Neural cell (in vitro differentiated cells): ENCODE results near the gene SLFNL1. TPM values are rescaled to one million over a fixed set of nuclear protein-coding genes. Genes with fewer than 3 reads are reported as not detected.

Experiments used
- H2AFZ ChIP-seq: fragments of 200-600, 300-800 bp; sonication (generic), shearing (Covaris generic); 2 replicates; pipeline ENCODE4 v1.6.0; 2014; ENCODE audit warnings: low read depth, mild to moderate bottlenecking, antibody characterized with exemption, low read length, moderate library complexity
- H3F3A ChIP-seq: fragments of 200-600 bp; shearing (Covaris generic); 2 replicates; pipeline ENCODE4 v1.6.1; 2016; ENCODE audit warnings: mild to moderate bottlenecking, moderate library complexity, mixed read lengths, antibody characterized with exemption, low read length; ENCODE audit not compliant: insufficient read depth, poor library complexity, severe bottlenecking
- H3K27ac ChIP-seq: fragments of 200-600, 300-800 bp; sonication (generic), shearing (Covaris generic); 2 replicates; pipeline ENCODE4 v1.5.1; 2014; ENCODE audit warnings: mild to moderate bottlenecking, low read length, moderate library complexity
- H3K27me3 ChIP-seq: fragments of 300-800, 200-600 bp; sonication (generic), shearing (Covaris generic); 2 replicates; pipeline ENCODE4 v1.6.0; 2014; ENCODE audit warnings: mild to moderate bottlenecking, low read depth, low read length, moderate library complexity; ENCODE audit not compliant: insufficient read depth
- H3K36me3 ChIP-seq: fragments of 300-800, 200-600 bp; sonication (generic), shearing (Covaris generic); 2 replicates; pipeline ENCODE4 v1.5.1; 2014; ENCODE audit warnings: mild to moderate bottlenecking, antibody characterized with exemption, low read length, moderate library complexity; ENCODE audit not compliant: insufficient read depth
- H3K4me2 ChIP-seq: fragments of 300-800, 200-600 bp; sonication (generic), shearing (Covaris generic); 2 replicates; pipeline ENCODE4 v1.6.0; 2014; ENCODE audit warnings: mild to moderate bottlenecking, low read length
- H3K4me3 ChIP-seq: fragments of 300-800, 200-600 bp; sonication (generic), shearing (Covaris generic); 2 replicates; pipeline ENCODE4 v1.5.1; 2014; ENCODE audit warnings: mild to moderate bottlenecking, low read length, moderate library complexity
- H3K79me2 ChIP-seq: fragments of 200-600 bp; shearing (Covaris generic); replicated peaks from 2 replicates; pipeline ENCODE4 v1.6.0; 2014; ENCODE audit warnings: mild to moderate bottlenecking, low read length, moderate library complexity; ENCODE audit not compliant: insufficient read depth
- H3K9ac ChIP-seq: fragments of 300-800, 200-600 bp; sonication (generic), shearing (Covaris generic); 2 replicates; pipeline ENCODE4 v1.6.1; 2016; ENCODE audit warnings: mild to moderate bottlenecking, low read length, mixed read lengths
- H3K9me2 ChIP-seq: fragments of 200-600 bp; shearing (Covaris generic); 2 replicates; pipeline ENCODE4 v1.6.1; 2016; ENCODE audit warnings: mild to moderate bottlenecking, low read length, mixed read lengths; ENCODE audit not compliant: insufficient read depth
- H3K9me3 ChIP-seq: fragments of 200-600, 300-800 bp; sonication (generic), shearing (Covaris generic); 2 replicates; pipeline ENCODE4 v1.6.1; 2016; ENCODE audit warnings: mild to moderate bottlenecking, mixed run types, low read length, moderate library complexity, mixed read lengths
- H4K20me1 ChIP-seq: fragments of 200-600 bp; shearing (Covaris generic); 2 replicates; pipeline ENCODE4 v1.6.1; 2016; ENCODE audit warnings: mild to moderate bottlenecking, mixed run types; ENCODE audit not compliant: insufficient read depth
- EP300 ChIP-seq: fragments of 450-650 bp; conservative IDR thresholded peaks from 2 replicates; pipeline ENCODE4 v1.6.1; 2014; ENCODE audit warnings: antibody characterized with exemption, mild to moderate bottlenecking, moderate library complexity; ENCODE audit not compliant: poor library complexity, severe bottlenecking
- EZH2 ChIP-seq: fragments of 200-600, 300-800 bp; shearing (Covaris generic), sonication (generic); IDR thresholded peaks from 2 replicates; pipeline ENCODE4 v1.6.1; 2014; ENCODE audit warnings: antibody characterized with exemption, low read length, borderline replicate concordance, mild to moderate bottlenecking; ENCODE audit not compliant: insufficient read depth, poor library complexity, severe bottlenecking
- MXI1 ChIP-seq: fragments of 450-650 bp; conservative IDR thresholded peaks from 2 replicates; pipeline ENCODE4 v1.6.1; 2014; ENCODE audit warnings: antibody characterized with exemption, mild to moderate bottlenecking; ENCODE audit not compliant: poor library complexity, severe bottlenecking
- POLR2AphosphoS5 ChIP-seq: IDR thresholded peaks from 2 replicates; pipeline ENCODE4 v1.6.1; 2012
- RAD21 ChIP-seq: fragments of 450-650 bp; conservative IDR thresholded peaks from 2 replicates; pipeline ENCODE4 v1.6.1; 2014; ENCODE audit warnings: antibody characterized with exemption, mild to moderate bottlenecking, moderate library complexity
- SMC3 ChIP-seq: fragments of 450-650 bp; conservative IDR thresholded peaks from 2 replicates; pipeline ENCODE4 v1.6.1; 2014; ENCODE audit warnings: antibody characterized with exemption, mild to moderate bottlenecking, moderate library complexity; ENCODE audit not compliant: poor library complexity
- TAF1 ChIP-seq: IDR thresholded peaks from 2 replicates; pipeline ENCODE4 v1.6.1; 2012; ENCODE audit warnings: low read depth
- polyA plus RNA-seq: library from polyadenylated mRNA; depleted of rRNA; stranded (reverse); fragments of >200 nt; gene quantifications from 2 replicates; pipeline ENCODE4 v1.2.3, GENCODE V29; 2014
- TF ChIP-seq, protein P1 (sequence below): fragments of 450-650 bp; IDR thresholded peaks from 2 replicates; pipeline ENCODE4 v1.5.1; 2014; ENCODE audit warnings: antibody characterized with exemption, mild to moderate bottlenecking, moderate library complexity; ENCODE audit not compliant: poor library complexity, severe bottlenecking
- TF ChIP-seq, protein P2 (sequence below): IDR thresholded peaks from 2 replicates; pipeline ENCODE4 v1.6.1; 2012; ENCODE audit warnings: borderline replicate concordance

Gene SLFNL1
- polyA plus RNA-seq, 1 donor from 2014 or later = 0.26 TPM

DNA sequence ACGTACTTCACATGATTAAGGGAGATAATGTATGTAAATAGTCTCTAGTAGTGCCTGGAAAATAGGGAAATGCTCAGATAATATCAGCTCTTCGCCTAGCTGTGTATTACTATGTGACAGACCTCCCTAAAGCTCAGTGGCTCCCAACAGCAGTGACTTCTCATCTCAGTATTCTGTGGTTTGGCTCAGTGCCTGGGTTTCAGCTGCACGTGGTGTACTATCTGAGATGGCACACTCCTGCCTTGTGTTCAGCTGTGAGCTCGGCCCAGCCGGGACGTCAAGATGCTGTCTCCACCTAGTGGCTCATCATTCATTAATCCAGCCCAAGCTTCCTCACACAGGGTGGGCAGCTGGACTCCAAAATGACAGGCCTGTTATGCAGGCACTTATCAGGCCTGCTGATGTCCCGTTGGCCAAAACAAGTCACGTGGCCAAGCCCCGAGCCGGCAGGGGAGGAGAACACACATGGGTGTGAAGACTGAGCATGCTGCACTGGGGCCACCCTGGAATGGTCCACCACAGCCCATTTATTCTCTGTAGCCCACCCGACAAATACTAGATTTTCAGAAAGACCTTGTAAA lies 17.8 kb downstream of the SLFNL1 start:
- Histone ChIP-seq H3K79me2 (no peaks in the 10 kb centered on the region), H4K20me1 (no peaks in the 10 kb centered on the region), H3K9me2 (no peaks in the 10 kb centered on the region), H3K4me3 (no peak overlapping the region), H3K27me3 (no peaks in the 10 kb centered on the region), H3K27ac (no peak overlapping the region), H2AFZ (no peak overlapping the region), H3K9ac (no peak overlapping the region), H3K4me2 (no peak overlapping the region), H3K9me3 (no peaks in the 10 kb centered on the region), H3K36me3 (peaks cover 32% of the 10 kb centered on the region), H3F3A (no peaks in the 10 kb centered on the region)
- TF ChIP-seq EZH2 = no peak
- no peak for TF ChIP-seq TAF1
- TF ChIP-seq MXI1 = no peak
- TF ChIP-seq RAD21 = no peak
- TF ChIP-seq SMC3 = no peak
- TF ChIP-seq, protein P1, sequence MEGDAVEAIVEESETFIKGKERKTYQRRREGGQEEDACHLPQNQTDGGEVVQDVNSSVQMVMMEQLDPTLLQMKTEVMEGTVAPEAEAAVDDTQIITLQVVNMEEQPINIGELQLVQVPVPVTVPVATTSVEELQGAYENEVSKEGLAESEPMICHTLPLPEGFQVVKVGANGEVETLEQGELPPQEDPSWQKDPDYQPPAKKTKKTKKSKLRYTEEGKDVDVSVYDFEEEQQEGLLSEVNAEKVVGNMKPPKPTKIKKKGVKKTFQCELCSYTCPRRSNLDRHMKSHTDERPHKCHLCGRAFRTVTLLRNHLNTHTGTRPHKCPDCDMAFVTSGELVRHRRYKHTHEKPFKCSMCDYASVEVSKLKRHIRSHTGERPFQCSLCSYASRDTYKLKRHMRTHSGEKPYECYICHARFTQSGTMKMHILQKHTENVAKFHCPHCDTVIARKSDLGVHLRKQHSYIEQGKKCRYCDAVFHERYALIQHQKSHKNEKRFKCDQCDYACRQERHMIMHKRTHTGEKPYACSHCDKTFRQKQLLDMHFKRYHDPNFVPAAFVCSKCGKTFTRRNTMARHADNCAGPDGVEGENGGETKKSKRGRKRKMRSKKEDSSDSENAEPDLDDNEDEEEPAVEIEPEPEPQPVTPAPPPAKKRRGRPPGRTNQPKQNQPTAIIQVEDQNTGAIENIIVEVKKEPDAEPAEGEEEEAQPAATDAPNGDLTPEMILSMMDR = no peak
- TF ChIP-seq EP300 = no peak
- TF ChIP-seq, protein P2, sequence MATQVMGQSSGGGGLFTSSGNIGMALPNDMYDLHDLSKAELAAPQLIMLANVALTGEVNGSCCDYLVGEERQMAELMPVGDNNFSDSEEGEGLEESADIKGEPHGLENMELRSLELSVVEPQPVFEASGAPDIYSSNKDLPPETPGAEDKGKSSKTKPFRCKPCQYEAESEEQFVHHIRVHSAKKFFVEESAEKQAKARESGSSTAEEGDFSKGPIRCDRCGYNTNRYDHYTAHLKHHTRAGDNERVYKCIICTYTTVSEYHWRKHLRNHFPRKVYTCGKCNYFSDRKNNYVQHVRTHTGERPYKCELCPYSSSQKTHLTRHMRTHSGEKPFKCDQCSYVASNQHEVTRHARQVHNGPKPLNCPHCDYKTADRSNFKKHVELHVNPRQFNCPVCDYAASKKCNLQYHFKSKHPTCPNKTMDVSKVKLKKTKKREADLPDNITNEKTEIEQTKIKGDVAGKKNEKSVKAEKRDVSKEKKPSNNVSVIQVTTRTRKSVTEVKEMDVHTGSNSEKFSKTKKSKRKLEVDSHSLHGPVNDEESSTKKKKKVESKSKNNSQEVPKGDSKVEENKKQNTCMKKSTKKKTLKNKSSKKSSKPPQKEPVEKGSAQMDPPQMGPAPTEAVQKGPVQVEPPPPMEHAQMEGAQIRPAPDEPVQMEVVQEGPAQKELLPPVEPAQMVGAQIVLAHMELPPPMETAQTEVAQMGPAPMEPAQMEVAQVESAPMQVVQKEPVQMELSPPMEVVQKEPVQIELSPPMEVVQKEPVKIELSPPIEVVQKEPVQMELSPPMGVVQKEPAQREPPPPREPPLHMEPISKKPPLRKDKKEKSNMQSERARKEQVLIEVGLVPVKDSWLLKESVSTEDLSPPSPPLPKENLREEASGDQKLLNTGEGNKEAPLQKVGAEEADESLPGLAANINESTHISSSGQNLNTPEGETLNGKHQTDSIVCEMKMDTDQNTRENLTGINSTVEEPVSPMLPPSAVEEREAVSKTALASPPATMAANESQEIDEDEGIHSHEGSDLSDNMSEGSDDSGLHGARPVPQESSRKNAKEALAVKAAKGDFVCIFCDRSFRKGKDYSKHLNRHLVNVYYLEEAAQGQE = no peak
- TF ChIP-seq POLR2AphosphoS5 = no peak

DNA sequence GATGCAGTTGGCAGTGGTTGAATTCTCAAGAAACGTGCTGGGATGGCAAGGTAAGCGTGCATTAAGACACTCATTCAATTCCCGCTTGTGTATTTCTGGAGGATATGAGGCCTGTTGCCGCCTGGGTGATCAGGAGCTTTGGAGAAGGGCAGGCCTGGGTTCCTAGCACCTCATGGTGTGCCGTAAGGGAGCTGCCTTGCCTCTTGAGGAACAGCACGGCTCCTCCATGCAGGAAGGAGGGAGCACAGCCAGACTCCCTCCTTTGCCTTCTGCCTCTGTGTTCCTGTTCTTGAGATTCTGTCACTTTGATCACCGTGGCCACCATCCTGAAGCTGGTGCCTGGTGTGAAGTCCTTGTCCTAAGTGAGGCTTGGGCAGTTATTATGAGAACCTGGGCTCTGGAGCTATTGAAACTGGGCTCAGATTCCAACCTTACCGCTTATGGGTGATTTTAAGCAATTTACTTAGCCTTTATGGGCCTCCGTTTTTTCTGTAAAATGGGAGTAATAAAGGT lies 18.3 kb downstream of the SLFNL1 start:
- Histone ChIP-seq H2AFZ (no peak overlapping the region), H3K9me3 (no peaks in the 10 kb centered on the region), H3K4me2 (no peak overlapping the region), H4K20me1 (no peaks in the 10 kb centered on the region), H3K4me3 (no peak overlapping the region), H3K79me2 (no peaks in the 10 kb centered on the region), H3K9me2 (no peaks in the 10 kb centered on the region), H3K9ac (no peak overlapping the region), H3K27me3 (no peaks in the 10 kb centered on the region), H3K36me3 (peaks cover 30% of the 10 kb centered on the region), H3F3A (no peaks in the 10 kb centered on the region), H3K27ac (no peak overlapping the region)
- TF ChIP-seq POLR2AphosphoS5 = no peak
- no peak for TF ChIP-seq RAD21
- TF ChIP-seq MXI1 = no peak
- TF ChIP-seq, protein P1 = no peak
- TF ChIP-seq, protein P2 = no peak
- no peak for TF ChIP-seq TAF1
